Testis (tissue), 3 donors: Measurements from ENCODE around the gene DNAJB8. TPM values are rescaled to one million over a fixed set of nuclear protein-coding genes. Genes with fewer than 3 reads are reported as not detected.

ENCODE experiments used
- DNase-seq: peaks from one replicate; pipeline ENCODE4 v3.0.0-alpha.2; 2019
- H3K27ac ChIP-seq, 2 donors: fragments of 200-600 bp; sonication (generic); one replicate each; pipeline ENCODE4 v1.5.1; 2019
- H3K27me3 ChIP-seq: fragments of 200-600 bp; sonication (generic); one replicate; pipeline ENCODE4 v1.5.1; 2019
- H3K36me3 ChIP-seq: fragments of 200-600 bp; sonication (generic); one replicate; pipeline ENCODE4 v1.5.1; 2017; ENCODE audit warnings: low read depth; ENCODE audit errors: missing control alignments
- H3K4me1 ChIP-seq: fragments of 200-600 bp; sonication (generic); one replicate; pipeline ENCODE4 v1.5.1; 2019
- H3K4me3 ChIP-seq, 2 donors: fragments of 200-600 bp; sonication (generic); one replicate each; pipeline ENCODE4 v1.5.1; 2017 to 2019
- H3K9me3 ChIP-seq: fragments of 200-600 bp; sonication (generic); one replicate; pipeline ENCODE4 v1.5.1; 2017
- POLR2A ChIP-seq: fragments of 450-650 bp; IDR thresholded peaks from one replicate; pipeline ENCODE4 v1.6.1; 2017; ENCODE audit warnings: antibody characterized with exemption, mild to moderate bottlenecking, moderate library complexity
- WGBS, 2 donors: methylation state at CpG; one replicate each; pipeline ENCODE4 v1.1.5; 2018; 5-methylcytosine and 5-hydroxymethylcytosine counted together
- intact Hi-C: fragments of 100-400 bp; cut with DNase I; formaldehyde crosslinking; loops from one replicate; pipeline ENCODE4 v1.15.1; 2023; ENCODE audit warnings: low total_unique reads
- polyA plus RNA-seq: library from polyadenylated mRNA; stranded (reverse); fragments of 350-450 nt; fragmentation: Illumina TruSeq; extraction: RNeasy Lipid Tissue Mini Kit (QIAGEN cat#74804); gene quantifications from one replicate; pipeline ENCODE4 v1.2.3, GENCODE V29; 2014; ENCODE audit warnings: low read depth, low replicate concordance; ENCODE audit not compliant: insufficient read depth
- total RNA-seq, 2 donors: library from RNA; depleted of rRNA; stranded (reverse); fragments of >200 nt; gene quantifications; one replicate each; pipeline ENCODE4 v1.2.3, GENCODE V29; 2016
- TF ChIP-seq, protein P1 (sequence below), 3 experiments: fragments of 450-650 bp in 2 of 3; fragments of 200-600 bp in 1 of 3; sonication (generic) in 1 of 3; IDR thresholded peaks; one replicate each; pipeline ENCODE4 v1.5.1; 2016 to 2019; ENCODE audit warnings: antibody characterized with exemption in 3 of 3, mild to moderate bottlenecking in 2 of 3, moderate library complexity in 1 of 3

DNAJB8 gene
- total and polyA plus RNA-seq, 3 donors from 2014 or later: 18.3 to 75.0 (median 46.0) TPM

DNA sequence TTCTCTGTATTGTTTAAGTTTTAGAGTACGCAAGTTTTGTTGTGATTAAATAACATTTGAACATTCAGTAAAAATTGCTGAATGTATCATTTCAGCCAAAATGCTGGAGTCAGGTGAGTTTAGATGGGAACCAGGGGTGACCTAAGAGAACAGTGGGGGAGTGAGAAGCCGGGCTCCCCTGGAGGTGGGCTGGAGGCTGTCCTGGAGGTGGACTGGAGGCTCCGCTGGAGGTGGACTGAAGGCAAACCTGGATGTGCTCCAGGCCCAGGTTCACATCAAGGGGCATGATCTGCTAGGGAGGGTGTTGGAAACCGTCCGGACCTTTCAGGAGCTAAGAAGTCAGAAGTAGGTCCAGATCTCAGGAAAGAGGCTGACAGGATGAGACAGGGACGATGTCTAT, 23.7 kb downstream of the DNAJB8 start:
- no peaks in the 10 kb centered on the region for H3K9me3 ChIP-seq
- TF ChIP-seq POLR2A: no peak
- TF ChIP-seq, protein P1, sequence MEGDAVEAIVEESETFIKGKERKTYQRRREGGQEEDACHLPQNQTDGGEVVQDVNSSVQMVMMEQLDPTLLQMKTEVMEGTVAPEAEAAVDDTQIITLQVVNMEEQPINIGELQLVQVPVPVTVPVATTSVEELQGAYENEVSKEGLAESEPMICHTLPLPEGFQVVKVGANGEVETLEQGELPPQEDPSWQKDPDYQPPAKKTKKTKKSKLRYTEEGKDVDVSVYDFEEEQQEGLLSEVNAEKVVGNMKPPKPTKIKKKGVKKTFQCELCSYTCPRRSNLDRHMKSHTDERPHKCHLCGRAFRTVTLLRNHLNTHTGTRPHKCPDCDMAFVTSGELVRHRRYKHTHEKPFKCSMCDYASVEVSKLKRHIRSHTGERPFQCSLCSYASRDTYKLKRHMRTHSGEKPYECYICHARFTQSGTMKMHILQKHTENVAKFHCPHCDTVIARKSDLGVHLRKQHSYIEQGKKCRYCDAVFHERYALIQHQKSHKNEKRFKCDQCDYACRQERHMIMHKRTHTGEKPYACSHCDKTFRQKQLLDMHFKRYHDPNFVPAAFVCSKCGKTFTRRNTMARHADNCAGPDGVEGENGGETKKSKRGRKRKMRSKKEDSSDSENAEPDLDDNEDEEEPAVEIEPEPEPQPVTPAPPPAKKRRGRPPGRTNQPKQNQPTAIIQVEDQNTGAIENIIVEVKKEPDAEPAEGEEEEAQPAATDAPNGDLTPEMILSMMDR (IDR thresholded peaks at IDR 0.05): no peak
- H3K4me1 ChIP-seq: no peaks in the 10 kb centered on the region

DNA sequence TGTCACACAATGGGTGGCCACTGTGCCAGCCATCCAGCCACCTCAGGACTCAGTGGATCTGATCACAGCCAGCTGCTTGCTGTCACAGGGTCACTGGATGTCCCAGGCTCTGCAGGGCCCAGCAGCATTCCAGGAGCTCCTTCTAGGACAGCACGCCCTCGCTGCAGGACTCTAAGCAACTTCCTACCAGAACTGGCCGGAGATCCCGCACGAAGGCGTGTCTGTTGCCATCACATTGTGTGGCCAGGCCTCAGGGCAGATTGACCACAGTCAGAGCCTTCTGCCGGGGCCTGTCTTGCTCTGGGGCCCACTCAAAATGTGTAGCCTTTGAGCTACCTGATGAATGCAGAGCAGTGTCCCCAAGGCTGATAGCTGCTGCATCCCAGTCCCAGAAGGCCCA, 24.6 kb downstream of the DNAJB8 start:
- Histone ChIP-seq H3K36me3 (no peaks in the 10 kb centered on the region), H3K27me3 (no peaks in the 10 kb centered on the region), H3K27ac (no peak overlapping the region), H3K9me3 (no peaks in the 10 kb centered on the region), H3K4me3 (no peak overlapping the region), H3K4me1 (no peaks in the 10 kb centered on the region)
- TF ChIP-seq, protein P1 (IDR thresholded peaks at IDR 0.05): no peak
- no peak for TF ChIP-seq POLR2A
- intact Hi-C loops: no loop called here
- WGBS, 2 donors: 79 to 91% methylated on average over 4 to 7 of the region's 7 CpGs
- no peak for DNase-seq

More for the DNA sequence above, 23.7 kb downstream of the DNAJB8 start:
- Histone ChIP-seq H3K27ac (no peak overlapping the region), H3K36me3 (no peaks in the 10 kb centered on the region), H3K27me3 (no peaks in the 10 kb centered on the region), H3K4me3 (no peak overlapping the region)
- intact Hi-C loops: no loop called here
- 86 to 89% methylated on average over 6 of the region's 6 CpGs for WGBS, 2 donors
- no peak for DNase-seq

DNA sequence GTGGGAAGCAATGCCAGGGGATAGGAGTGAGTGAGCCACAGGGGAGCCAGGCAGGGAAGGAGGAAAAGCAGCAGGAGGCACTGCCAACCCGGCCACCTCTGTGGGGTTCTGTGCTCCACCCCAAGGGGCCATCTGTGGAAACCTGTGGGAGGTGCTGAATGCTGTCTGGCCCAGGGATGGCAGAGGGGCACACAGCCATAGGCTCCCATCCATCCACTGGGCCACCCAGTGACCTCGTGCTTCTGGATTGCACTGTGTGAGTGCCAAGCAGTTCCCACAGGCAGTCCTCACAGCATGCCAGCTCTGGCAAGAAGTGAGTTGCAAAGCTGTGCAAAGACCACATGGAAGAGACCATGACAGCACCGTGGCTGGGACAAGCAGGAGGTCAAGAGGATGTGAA, 27.5 kb downstream of the DNAJB8 start:
- intact Hi-C loops: no loop called here
- no peak for TF ChIP-seq POLR2A
- TF ChIP-seq, protein P1 (IDR thresholded peaks at IDR 0.05): no peak
- WGBS, 2 donors: 70 to 82% methylated on average over 3 of the region's 3 CpGs
- H3K27ac ChIP-seq: no peak overlapping the region
- DNase-seq: no peak
- H3K36me3 ChIP-seq: no peaks in the 10 kb centered on the region
- no peaks in the 10 kb centered on the region for H3K9me3 ChIP-seq
- no peak overlapping the region for H3K4me3 ChIP-seq
- H3K27me3 ChIP-seq: no peaks in the 10 kb centered on the region
- no peaks in the 10 kb centered on the region for H3K4me1 ChIP-seq

DNA sequence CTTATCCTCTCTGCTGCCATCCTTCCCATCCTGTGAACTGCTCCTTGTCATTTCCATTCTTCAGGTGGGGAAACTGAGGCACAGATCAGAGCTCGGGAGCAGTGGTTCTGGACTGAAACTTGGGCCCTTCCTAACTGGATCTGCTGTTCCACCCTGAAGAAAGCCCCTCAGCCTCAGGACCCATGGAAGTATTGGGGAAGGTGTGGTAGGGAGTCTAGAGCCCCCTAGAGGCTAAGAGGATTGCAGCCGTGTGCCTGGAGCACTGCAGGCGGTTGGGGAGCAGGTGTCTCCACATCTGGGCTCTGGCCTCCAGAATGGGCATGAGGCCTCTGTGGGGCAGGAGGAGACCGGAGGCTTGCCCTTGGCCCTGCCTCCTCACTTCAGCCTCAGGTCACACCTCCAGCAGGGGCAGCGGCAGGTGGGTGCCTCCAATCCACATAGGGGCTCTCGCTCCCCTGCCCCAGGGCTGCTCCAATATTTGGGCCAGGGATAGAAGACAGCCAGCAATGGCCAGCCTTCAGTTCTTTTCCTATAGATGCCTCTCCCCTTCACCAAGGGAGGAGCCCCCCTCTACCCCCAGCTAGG, 28.1 kb downstream of the DNAJB8 start:
- Histone ChIP-seq H3K4me3 (no peak overlapping the region), H3K27me3 (no peaks in the 10 kb centered on the region), H3K4me1 (no peaks in the 10 kb centered on the region), H3K27ac (no peak overlapping the region), H3K9me3 (no peaks in the 10 kb centered on the region), H3K36me3 (no peaks in the 10 kb centered on the region)
- no peak for DNase-seq
- WGBS, 2 donors: 69 to 71% methylated on average over 3 to 6 of the region's 6 CpGs
- intact Hi-C loops: no loop called here
- TF ChIP-seq POLR2A: no peak
- TF ChIP-seq, protein P1 (IDR thresholded peaks at IDR 0.05): no peak

DNA sequence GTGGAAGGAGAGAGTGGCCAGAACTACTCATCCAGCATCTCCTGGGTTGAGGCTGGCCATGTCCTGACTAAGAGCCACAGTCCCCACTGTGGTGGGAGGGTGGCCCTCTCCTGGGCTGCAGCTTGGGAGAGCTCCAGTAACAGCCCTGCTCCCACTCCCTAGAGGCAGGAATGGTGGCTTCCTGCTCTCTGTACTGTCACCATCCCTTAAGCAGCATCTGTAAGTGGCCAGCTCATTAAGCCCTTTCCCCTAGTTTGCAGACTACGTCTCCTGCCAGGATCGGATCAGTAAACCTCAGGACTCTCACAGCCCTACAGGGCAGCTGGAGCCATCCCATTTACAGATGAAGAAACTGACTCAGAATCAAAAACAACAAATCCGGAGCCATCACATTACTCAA, 30.5 kb downstream of the DNAJB8 start:
- Histone ChIP-seq H3K27ac (no peak overlapping the region), H3K4me1 (peaks cover 7% of the 10 kb centered on the region), H3K9me3 (no peaks in the 10 kb centered on the region), H3K36me3 (no peaks in the 10 kb centered on the region), H3K27me3 (no peaks in the 10 kb centered on the region), H3K4me3 (no peak overlapping the region)
- TF ChIP-seq, protein P1 (IDR thresholded peaks at IDR 0.05): no peak
- TF ChIP-seq POLR2A: no peak
- 92 to 95% methylated on average over 3 of the region's 3 CpGs for WGBS, 2 donors
- DNase-seq: no peak
- intact Hi-C loops: no loop called here
